Omental fat pad (tissue), 4 donors: ENCODE data around the gene EFHC2. TPM values are rescaled to one million over a fixed set of nuclear protein-coding genes. Genes with fewer than 3 reads are reported as not detected.
"Not testable (repeated sequence)": the region's sequence is repeated elsewhere in the genome, so short reads cannot be mapped to it uniquely, and the experiment has no call there.

Experiments used
- ATAC-seq: fragments of 150-250 bp; one replicate; pipeline ENCODE4 v1.9.1; 2016; ENCODE audit warnings: mild to moderate bottlenecking, moderate library complexity; ENCODE audit not compliant: low FRiP score
- DNase-seq: peaks from one replicate; pipeline ENCODE4 v3.0.0-alpha.2; 2019; ENCODE audit warnings: low spot score
- CTCF ChIP-seq, 3 donors: fragments of 450-650 bp; IDR thresholded peaks; one replicate each; pipeline ENCODE4 v1.5.1; 2016 to 2017; ENCODE audit warnings: antibody characterized with exemption in 3 of 3, mild to moderate bottlenecking in 3 of 3, moderate library complexity in 2 of 3
- total RNA-seq, 4 donors: library from RNA; depleted of rRNA; stranded (reverse); fragments of >200 nt; gene quantifications; one replicate each; pipeline ENCODE4 v1.1.0, GENCODE V29; 2016

Gene EFHC2
- total RNA-seq, 4 donors from 2014 or later, result 0.60 to 1.6 TPM; not detected in 2

DNA sequence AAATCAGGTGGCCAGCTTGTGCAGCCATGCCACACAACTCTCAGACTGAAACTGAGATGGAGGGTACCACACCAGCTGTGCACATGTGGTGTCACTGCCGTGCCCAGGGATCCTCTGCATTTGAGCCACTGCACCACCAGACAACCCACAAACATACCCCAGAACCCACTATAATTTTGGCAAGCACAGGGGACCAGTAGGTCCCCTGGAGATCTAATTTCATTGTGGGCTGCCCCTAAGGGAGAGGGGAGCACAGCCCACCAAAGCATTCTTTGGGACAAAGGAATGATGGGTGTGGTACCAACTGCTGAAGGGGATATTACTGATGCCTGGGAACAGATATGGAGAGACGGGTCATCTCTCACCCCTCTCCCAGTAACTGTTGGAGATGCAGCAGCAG is 140.9 kb downstream of the EFHC2 start:
- ATAC-seq (no peak), DNase-seq (no peak)
- TF ChIP-seq CTCF (IDR thresholded peaks at IDR 0.05), result no peak

DNA sequence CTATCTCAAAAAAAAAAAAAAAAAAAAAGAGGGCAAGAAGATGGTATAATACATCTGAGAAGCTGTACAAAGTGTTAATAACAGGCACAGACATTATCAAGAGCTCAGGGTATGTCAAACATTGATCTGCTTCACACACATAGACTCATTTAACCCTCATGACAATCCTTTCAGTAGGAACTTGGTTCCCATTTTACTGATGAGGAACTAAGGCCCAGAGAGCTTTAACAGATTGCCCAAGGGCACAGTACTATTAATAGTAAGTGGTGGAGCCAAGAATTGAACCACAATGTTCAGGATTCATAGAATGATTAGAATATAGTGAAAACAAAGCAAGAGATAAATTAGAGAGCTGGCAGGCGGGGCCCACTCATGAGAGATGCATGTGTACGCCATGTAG is 154.4 kb downstream of the EFHC2 start:
- ATAC-seq (no peak), DNase-seq (no peak)
- TF ChIP-seq CTCF (IDR thresholded peaks at IDR 0.05), result no peak

GRCh38 chrX:44187915-44188314 is 155.6 kb downstream of the EFHC2 start:
- DNase-seq, ATAC-seq: not testable (repeated sequence)

GRCh38 chrX:44183329-44183728 is 160.1 kb downstream of the EFHC2 start:
- ATAC-seq (no peak), DNase-seq (no peak)
- TF ChIP-seq CTCF (IDR thresholded peaks at IDR 0.05), result no peak

- no peak for ATAC-seq
- TF ChIP-seq CTCF (IDR thresholded peaks at IDR 0.05), result no peak
- no peak for DNase-seq
These were observed 165.0 kb downstream of the EFHC2 start for GRCh38 chrX:44178274-44179053.

GRCh38 chrX:44175455-44175854 is 168.0 kb downstream of the EFHC2 start:
- DNase-seq, result no peak

DNA sequence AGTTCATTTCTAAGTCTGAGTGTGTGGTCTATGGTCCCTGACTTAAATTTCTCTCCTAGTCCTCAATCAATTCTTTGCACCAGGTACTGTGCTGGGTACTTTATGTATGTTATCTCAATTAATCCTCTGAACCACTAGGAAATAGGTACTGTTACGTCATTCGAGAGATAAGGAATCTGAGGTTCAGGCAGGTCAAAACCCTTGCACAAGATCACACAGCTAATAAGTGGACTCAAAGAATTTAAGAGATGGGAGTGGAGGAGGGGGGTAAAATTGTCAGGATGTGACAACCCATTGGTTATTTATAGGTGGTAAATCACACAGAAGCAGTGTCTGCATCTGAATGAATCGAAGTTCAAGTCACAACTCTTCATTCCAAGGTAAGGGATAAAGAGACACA is 169.4 kb downstream of the EFHC2 start:
- ATAC-seq (no peak), DNase-seq (no peak)
- no peak for TF ChIP-seq CTCF (IDR thresholded peaks at IDR 0.05)

More at GRCh38 chrX:44175455-44175854, 168.0 kb downstream of the EFHC2 start:
- TF ChIP-seq CTCF (IDR thresholded peaks at IDR 0.05), result no peak
- no peak for ATAC-seq
